H9 (cell line): Measurements from ENCODE around the gene CST3. TPM values are rescaled to one million over a fixed set of nuclear protein-coding genes. Genes with fewer than 3 reads are reported as not detected.

ENCODE experiments used
- DNase-seq: peaks from one replicate; pipeline ENCODE4 v3.0.0-alpha.2; 2017
- H2AFZ ChIP-seq: one replicate; pipeline ENCODE4 v1.6.1; 2013; ENCODE audit warnings: mild to moderate bottlenecking, low read length, control low read depth, moderate library complexity
- H2AK5ac ChIP-seq: 2 replicates; pipeline ENCODE4 v1.6.1; 2013; ENCODE audit warnings: low read length, control low read depth, mixed read lengths; ENCODE audit not compliant: insufficient read length
- H2BK120ac ChIP-seq: one replicate; pipeline ENCODE4 v1.6.1; 2013; ENCODE audit warnings: low read depth, mild to moderate bottlenecking, low read length, control low read depth, inconsistent platforms; ENCODE audit not compliant: poor library complexity, severe bottlenecking
- H2BK12ac ChIP-seq: 2 replicates; pipeline ENCODE4 v1.6.1; 2013; ENCODE audit warnings: low read length, control low read depth, mixed read lengths, low read depth; ENCODE audit not compliant: insufficient read length
- H2BK15ac ChIP-seq: 2 replicates; pipeline ENCODE4 v1.6.1; 2013; ENCODE audit warnings: low read depth, low read length, control low read depth
- H2BK20ac ChIP-seq: one replicate; pipeline ENCODE4 v1.6.1; 2013; ENCODE audit warnings: low read depth, mild to moderate bottlenecking, low read length, control low read depth, inconsistent platforms; ENCODE audit not compliant: poor library complexity, severe bottlenecking
- H2BK5ac ChIP-seq: 2 replicates; pipeline ENCODE4 v1.6.1; 2013; ENCODE audit warnings: low read length, control low read depth, mixed read lengths; ENCODE audit not compliant: insufficient read length
- H3K14ac ChIP-seq: 2 replicates; pipeline ENCODE4 v1.6.1; 2013; ENCODE audit warnings: low read length, control low read depth; ENCODE audit not compliant: insufficient read depth
- H3K18ac ChIP-seq: 2 replicates; pipeline ENCODE4 v1.6.1; 2013; ENCODE audit warnings: low read depth, mild to moderate bottlenecking, mixed read lengths, low read length, control low read depth; ENCODE audit not compliant: insufficient read length
- H3K23ac ChIP-seq: 2 replicates; pipeline ENCODE4 v1.6.1; 2013; ENCODE audit warnings: low read length, control low read depth, mixed read lengths, low read depth; ENCODE audit not compliant: insufficient read length
- H3K23me2 ChIP-seq: 2 replicates; pipeline ENCODE4 v1.6.1; 2013; ENCODE audit warnings: low read depth, mild to moderate bottlenecking, mixed read lengths, low read length, control low read depth; ENCODE audit not compliant: insufficient read length, poor library complexity, severe bottlenecking
- H3K27ac ChIP-seq: 2 replicates; pipeline ENCODE4 v1.5.1; 2013; ENCODE audit warnings: low read length, control low read depth, mixed read lengths, low read depth; ENCODE audit not compliant: insufficient read length
- H3K27me3 ChIP-seq: 2 replicates; pipeline ENCODE4 v1.6.1; 2013; ENCODE audit warnings: low read length, control low read depth, inconsistent platforms; ENCODE audit not compliant: insufficient read depth
- H3K4ac ChIP-seq: 2 replicates; pipeline ENCODE4 v1.6.1; 2013; ENCODE audit warnings: low read depth, mild to moderate bottlenecking, control low read depth, inconsistent platforms, low read length, moderate library complexity
- H3K4me1 ChIP-seq: 2 replicates; pipeline ENCODE4 v1.6.1; 2013; ENCODE audit warnings: low read length, control low read depth, inconsistent platforms; ENCODE audit not compliant: insufficient read depth
- H3K4me2 ChIP-seq: 2 replicates; pipeline ENCODE4 v1.6.1; 2013; ENCODE audit warnings: low read length, control low read depth, mixed read lengths; ENCODE audit not compliant: insufficient read length, insufficient read depth
- H3K56ac ChIP-seq: 2 replicates; pipeline ENCODE4 v1.6.1; 2013; ENCODE audit warnings: low read depth, mild to moderate bottlenecking, mixed read lengths, low read length, control low read depth; ENCODE audit not compliant: insufficient read length
- H3K79me1 ChIP-seq: 2 replicates; pipeline ENCODE4 v1.6.1; 2013; ENCODE audit warnings: low read depth, mild to moderate bottlenecking, moderate library complexity, low read length, control low read depth, inconsistent platforms; ENCODE audit not compliant: insufficient read depth, poor library complexity, severe bottlenecking
- H3K79me2 ChIP-seq: 2 replicates; pipeline ENCODE4 v1.6.1; 2013; ENCODE audit warnings: low read length, control low read depth, inconsistent platforms; ENCODE audit not compliant: insufficient read depth
- H3K9ac ChIP-seq: 2 replicates; pipeline ENCODE4 v1.6.1; 2013; ENCODE audit warnings: low read length, control low read depth, mixed read lengths; ENCODE audit not compliant: insufficient read length; ENCODE audit errors: extremely low read depth
- H3K9me3 ChIP-seq: one replicate; pipeline ENCODE4 v1.6.1; 2013; ENCODE audit warnings: low read depth, low read length, inconsistent platforms; ENCODE audit not compliant: control insufficient read depth
- H3T11ph ChIP-seq: one replicate; pipeline ENCODE4 v1.6.1; 2013; ENCODE audit warnings: mild to moderate bottlenecking, low read length, control low read depth, inconsistent platforms
- H4K20me1 ChIP-seq: one replicate; pipeline ENCODE4 v1.6.1; 2013; ENCODE audit not compliant: control insufficient read depth, insufficient read length, insufficient read depth
- H4K5ac ChIP-seq: 2 replicates; pipeline ENCODE4 v1.6.1; 2013; ENCODE audit warnings: low read depth, mild to moderate bottlenecking, mixed read lengths, low read length, control low read depth; ENCODE audit not compliant: insufficient read length
- H4K8ac ChIP-seq: replicated peaks from 2 replicates; pipeline ENCODE4 v1.6.1; 2013; ENCODE audit warnings: low read length, control low read depth, mixed read lengths, low read depth; ENCODE audit not compliant: insufficient read length
- H4K91ac ChIP-seq: 2 replicates; pipeline ENCODE4 v1.6.1; 2013; ENCODE audit warnings: low read depth, mild to moderate bottlenecking, moderate library complexity, mixed read lengths, low read length, control low read depth; ENCODE audit not compliant: insufficient read length
- H3K27ac Mint-ChIP-seq, 3 experiments: 2 replicates in 2 of 3; 3 replicates in 1 of 3; pipeline ENCODE4 v1.8.0; 2020 to 2021; ENCODE audit warnings: mixed read lengths in 3 of 3, mild to moderate bottlenecking in 1 of 3, moderate library complexity in 1 of 3
- H3K27me3 Mint-ChIP-seq: 2 replicates; pipeline ENCODE4 v1.8.0; 2021; ENCODE audit warnings: low read depth, mild to moderate bottlenecking, moderate library complexity, mixed read lengths
- H3K36me3 Mint-ChIP-seq, 3 experiments: 2 replicates in 2 of 3; 3 replicates in 1 of 3; pipeline ENCODE4 v1.8.0; 2020 to 2021; ENCODE audit warnings: low read depth in 3 of 3, mixed read lengths in 3 of 3; ENCODE audit not compliant: insufficient read depth in 1 of 3
- H3K4me1 Mint-ChIP-seq, 2 experiments: 2 replicates each; pipeline ENCODE4 v1.8.0; 2020; ENCODE audit warnings: mixed read lengths in 2 of 2
- H3K4me3 Mint-ChIP-seq, 2 experiments: 2 replicates in 1 of 2; 3 replicates in 1 of 2; pipeline ENCODE4 v1.8.0; 2020 to 2021; ENCODE audit warnings: mild to moderate bottlenecking in 2 of 2, mixed read lengths in 2 of 2, moderate library complexity in 1 of 2
- H3K9me3 Mint-ChIP-seq, 2 experiments: 2 replicates in 1 of 2; 3 replicates in 1 of 2; pipeline ENCODE4 v1.8.0; 2020; ENCODE audit warnings: mild to moderate bottlenecking in 2 of 2, mixed read lengths in 2 of 2, moderate library complexity in 1 of 2
- WGBS: extraction: QIAGEN DNeasy Blood & Tissue Kit; methylation state at CpG from one replicate; pipeline ENCODE4 v1.1.7; 2013; ENCODE audit warnings: missing lambda C conversion rate, low lambda C conversion rate, mixed read lengths; ENCODE audit not compliant: insufficient read length; ENCODE audit errors: extremely low coverage; 5-methylcytosine and 5-hydroxymethylcytosine counted together
- total RNA-seq: library from RNA; stranded (reverse); gene quantifications from 2 replicates; pipeline ENCODE4 v1.2.1, GENCODE V29; 2021
- TF ChIP-seq, protein P1 (sequence below): fragments of 200-600 bp; sonication (generic); conservative IDR thresholded peaks from 3 replicates; pipeline ENCODE4 v1.8.0; 2021; ENCODE audit warnings: antibody characterized with exemption, mild to moderate bottlenecking

The CST3 gene
- total RNA-seq, 1 experiment from 2014 or later = 77.2 TPM

DNA sequence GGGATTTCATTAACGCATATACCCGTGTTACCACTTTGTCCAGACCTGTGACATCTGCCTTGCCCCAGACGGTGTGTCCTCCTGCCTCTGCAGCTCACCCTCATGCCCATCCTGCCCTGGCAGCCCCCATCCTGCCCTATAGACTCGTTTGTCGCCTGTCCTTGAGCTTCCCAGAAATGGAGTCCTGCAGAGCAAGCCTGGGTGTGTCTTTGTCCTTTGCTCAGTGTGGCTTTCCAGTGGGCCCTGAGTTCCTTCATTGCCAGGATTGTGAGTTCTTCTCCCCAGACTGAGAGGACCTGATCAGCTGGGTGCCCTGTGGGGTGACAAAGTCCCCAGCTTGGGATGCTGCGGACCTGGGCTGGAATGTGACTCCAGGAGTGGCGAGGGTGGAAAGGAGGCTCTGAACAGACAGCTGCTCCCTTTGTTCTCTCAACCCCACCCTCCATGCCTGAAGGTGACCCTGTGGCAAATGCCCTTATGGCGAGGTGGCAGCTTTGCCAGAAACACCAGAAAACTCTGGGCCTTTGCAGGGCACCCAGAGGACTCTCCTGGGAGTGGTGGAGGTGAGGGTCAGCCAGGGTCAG lies 2.4 kb upstream of the CST3 start:
- Histone ChIP-seq H4K91ac (no peak overlapping the region), H2AFZ (no peak overlapping the region), H3K79me1 (no peaks in the 10 kb centered on the region), H2BK20ac (no peak overlapping the region), H3K9me3 (no peaks in the 10 kb centered on the region), H3K9ac (no peak overlapping the region), H3K23me2 (peaks cover 6% of the 10 kb centered on the region), H3K4ac (no peak overlapping the region), H4K5ac (no peak overlapping the region), H2AK5ac (no peak overlapping the region), H3K56ac (no peak overlapping the region), H3K27me3 (no peaks in the 10 kb centered on the region), H3K14ac (no peak overlapping the region), H3K4me2 (no peak overlapping the region), H4K8ac (no peak overlapping the region), H2BK12ac (no peak overlapping the region), H3T11ph (no peak overlapping the region), H4K20me1 (no peaks in the 10 kb centered on the region), H3K79me2 (no peaks in the 10 kb centered on the region), H3K23ac (no peak overlapping the region), H3K27ac (no peak overlapping the region), H2BK15ac (no peak overlapping the region), H3K18ac (no peak overlapping the region), H2BK120ac (no peak overlapping the region), H2BK5ac (no peak overlapping the region), H3K4me1 (peaks cover 6% of the 10 kb centered on the region; the same call in 1 of the 2 replicates)
- TF ChIP-seq, protein P1, sequence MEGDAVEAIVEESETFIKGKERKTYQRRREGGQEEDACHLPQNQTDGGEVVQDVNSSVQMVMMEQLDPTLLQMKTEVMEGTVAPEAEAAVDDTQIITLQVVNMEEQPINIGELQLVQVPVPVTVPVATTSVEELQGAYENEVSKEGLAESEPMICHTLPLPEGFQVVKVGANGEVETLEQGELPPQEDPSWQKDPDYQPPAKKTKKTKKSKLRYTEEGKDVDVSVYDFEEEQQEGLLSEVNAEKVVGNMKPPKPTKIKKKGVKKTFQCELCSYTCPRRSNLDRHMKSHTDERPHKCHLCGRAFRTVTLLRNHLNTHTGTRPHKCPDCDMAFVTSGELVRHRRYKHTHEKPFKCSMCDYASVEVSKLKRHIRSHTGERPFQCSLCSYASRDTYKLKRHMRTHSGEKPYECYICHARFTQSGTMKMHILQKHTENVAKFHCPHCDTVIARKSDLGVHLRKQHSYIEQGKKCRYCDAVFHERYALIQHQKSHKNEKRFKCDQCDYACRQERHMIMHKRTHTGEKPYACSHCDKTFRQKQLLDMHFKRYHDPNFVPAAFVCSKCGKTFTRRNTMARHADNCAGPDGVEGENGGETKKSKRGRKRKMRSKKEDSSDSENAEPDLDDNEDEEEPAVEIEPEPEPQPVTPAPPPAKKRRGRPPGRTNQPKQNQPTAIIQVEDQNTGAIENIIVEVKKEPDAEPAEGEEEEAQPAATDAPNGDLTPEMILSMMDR = no peak
- DNase-seq = no peak
- H3K9me3 Mint-ChIP-seq = no peaks in the 10 kb centered on the region; a peak in 1 of 5 replicates
- no peak overlapping the region for H3K4me3 Mint-ChIP-seq
- WGBS = no CpG with 5 or more reads among the region's 8 CpGs
- no peak overlapping the region for H3K27ac Mint-ChIP-seq
- H3K27me3 Mint-ChIP-seq = peaks cover 14% of the 10 kb centered on the region
- H3K4me1 Mint-ChIP-seq = peaks cover 32% of the 10 kb centered on the region in 2 experiments
- peaks cover 0 to 2% (median 0%) of the 10 kb centered on the region in 3 experiments; a peak in 3 of 7 replicates for H3K36me3 Mint-ChIP-seq
